HepG2 (cell line): ENCODE data around the gene TM4SF1. TPM values are rescaled to one million over a fixed set of nuclear protein-coding genes. Genes with fewer than 3 reads are reported as not detected.

Experiments used
- ADNP ChIP-seq: sonication (generic); formaldehyde crosslinking; IDR thresholded peaks from 2 replicates; pipeline ENCODE4 v1.4.0; 2020; ENCODE audit warnings: missing genetic modification reagents
- AFF4 ChIP-seq: sonication (generic); formaldehyde crosslinking; IDR thresholded peaks from 2 replicates; pipeline ENCODE4 v1.4.0; 2020; ENCODE audit warnings: missing genetic modification reagents
- BCL6 ChIP-seq: IDR thresholded peaks from 2 replicates; pipeline ENCODE4 v1.6.1; 2016; ENCODE audit warnings: missing genetic modification reagents, missing compliant biosample characterization
- CHD4 ChIP-seq: fragments of 200-600 bp; sonication (generic); IDR thresholded peaks from 2 replicates; pipeline ENCODE4 v1.7.0; 2017; ENCODE audit warnings: mild to moderate bottlenecking, low read length, borderline replicate concordance
- DMTF1 ChIP-seq: sonication (generic); formaldehyde crosslinking; IDR thresholded peaks from 2 replicates; pipeline ENCODE4 v1.4.0; 2020; ENCODE audit warnings: mild to moderate bottlenecking, missing genetic modification reagents
- DNMT1 ChIP-seq: sonication (generic); formaldehyde crosslinking; IDR thresholded peaks from 2 replicates; pipeline ENCODE4 v1.5.1; 2020; ENCODE audit warnings: mild to moderate bottlenecking, missing genetic modification reagents
- GTF3A ChIP-seq: sonication (generic); formaldehyde crosslinking; conservative IDR thresholded peaks from 2 replicates; pipeline ENCODE4 v1.4.0; 2020; ENCODE audit warnings: mild to moderate bottlenecking, missing genetic modification reagents
- KLF9 ChIP-seq: IDR thresholded peaks from 2 replicates; pipeline ENCODE4 v1.6.1; 2016; ENCODE audit warnings: low read depth
- NR2F6 ChIP-seq, 2 experiments: IDR thresholded peaks; 2 replicates each; pipeline ENCODE4 v1.6.1; 2016; ENCODE audit warnings: antibody characterized with exemption in 1 of 2, mild to moderate bottlenecking in 1 of 2
- PCBP1 ChIP-seq: fragments of 200-400 bp; formaldehyde crosslinking; IDR thresholded peaks from 2 replicates; pipeline ENCODE4 v1.6.1; 2017; ENCODE audit warnings: mild to moderate bottlenecking, low read depth, low read length, borderline replicate concordance
- POLR2G ChIP-seq: fragments of 200-400 bp; formaldehyde crosslinking; IDR thresholded peaks from 2 replicates; pipeline ENCODE4 v1.6.1; 2018; ENCODE audit warnings: mild to moderate bottlenecking, low read depth, low read length, moderate library complexity
- SIX1 ChIP-seq: sonication (generic); formaldehyde crosslinking; IDR thresholded peaks from 2 replicates; pipeline ENCODE4 v1.4.0; 2020; ENCODE audit warnings: missing genetic modification reagents, borderline replicate concordance
- SP1 ChIP-seq, 2 experiments: fragments of 450-650 bp in 1 of 2; sonication (generic) in 1 of 2; formaldehyde crosslinking in 1 of 2; IDR thresholded peaks; 2 replicates each; pipeline versions ENCODE4 v1.4.0 to v1.6.1; 2016 to 2020; ENCODE audit warnings: missing genetic modification reagents in 1 of 2
- TCF12 ChIP-seq, 2 experiments: fragments of 450-650 bp in 1 of 2; sonication (generic) in 1 of 2; formaldehyde crosslinking in 1 of 2; IDR thresholded peaks; 2 replicates each; pipeline versions ENCODE4 v1.6.1 to v1.8.0; 2017 to 2022; ENCODE audit warnings: antibody characterized with exemption in 1 of 2, mild to moderate bottlenecking in 1 of 2, missing genetic modification reagents in 1 of 2, moderate library complexity in 1 of 2
- THAP7 ChIP-seq: sonication (generic); formaldehyde crosslinking; IDR thresholded peaks from 2 replicates; pipeline ENCODE4 v1.8.1; 2023; ENCODE audit warnings: mild to moderate bottlenecking, missing genetic modification reagents
- TRIM24 ChIP-seq: sonication (generic); formaldehyde crosslinking; IDR thresholded peaks from 2 replicates; pipeline ENCODE4 v1.8.0; 2022; ENCODE audit warnings: mild to moderate bottlenecking, missing genetic modification reagents
- ZNF101 ChIP-seq: sonication (generic); formaldehyde crosslinking; IDR thresholded peaks from 2 replicates; pipeline ENCODE4 v1.4.0; 2020; ENCODE audit warnings: mild to moderate bottlenecking, low read depth, missing genetic modification reagents, borderline replicate concordance
- ZNF12 ChIP-seq: sonication (generic); formaldehyde crosslinking; IDR thresholded peaks from 2 replicates; pipeline ENCODE4 v1.5.0; 2020; ENCODE audit warnings: missing genetic modification reagents
- ZNF335 ChIP-seq: sonication (generic); formaldehyde crosslinking; IDR thresholded peaks from 2 replicates; pipeline ENCODE4 v1.4.0; 2020; ENCODE audit warnings: missing genetic modification reagents
- ZNF44 ChIP-seq: sonication (generic); formaldehyde crosslinking; IDR thresholded peaks from 2 replicates; pipeline ENCODE4 v1.5.1; 2020; ENCODE audit warnings: mild to moderate bottlenecking, missing genetic modification reagents
- ZNF513 ChIP-seq: sonication (generic); formaldehyde crosslinking; conservative IDR thresholded peaks from 2 replicates; pipeline ENCODE4 v1.5.0; 2020; ENCODE audit warnings: missing genetic modification reagents
- ZNF782 ChIP-seq: sonication (generic); formaldehyde crosslinking; IDR thresholded peaks from 2 replicates; pipeline ENCODE4 v1.4.0; 2020; ENCODE audit warnings: missing genetic modification reagents, mild to moderate bottlenecking, borderline replicate concordance
- polyA plus RNA-seq, 8 experiments: library from polyadenylated mRNA; depleted of rRNA in 3 of 8; stranded (reverse) in 7 of 8; unstranded in 1 of 8; fragments of >200 nt; fragmentation: Illumina TruSeq in 4 of 8; extraction: Trizol in 4 of 8; gene quantifications; 2 replicates each; pipeline versions ENCODE4 v1.2.1 to v1.2.3, GENCODE V29; 2011 to 2016; ENCODE audit warnings: low read depth in 4 of 8, missing spikeins in 1 of 8, mixed read lengths in 1 of 8; ENCODE audit not compliant: insufficient read depth in 1 of 8
- total RNA-seq, 5 experiments: library from RNA; depleted of rRNA; stranded (reverse); fragments of >200 nt; fragmentation: Illumina TruSeq; extraction: Trizol; gene quantifications; 2 replicates each; pipeline ENCODE4 v1.2.3, GENCODE V29; 2016; ENCODE audit warnings: low read depth in 1 of 5

The TM4SF1 gene
- total and polyA plus RNA-seq, 2 of the 13 experiments (the other 11 are each of a cell fraction or from before 2014, with no cell fraction given) = 431 to 1,359 TPM

GRCh38 chr3:149368201-149368673 lies 9.2 kb downstream of the TM4SF1 start (continued):
- no peak for TF ChIP-seq ZNF513 (CRISPR knock-in tag)
- TF ChIP-seq SIX1 (CRISPR knock-in tag) = no peak
- TF ChIP-seq DMTF1 (CRISPR knock-in tag) = no peak
- TF ChIP-seq ZNF101 (CRISPR knock-in tag) = no peak
- no peak for TF ChIP-seq BCL6 (CRISPR knock-in tag)
- TF ChIP-seq TRIM24 (CRISPR knock-in tag) = no peak
- TF ChIP-seq POLR2G = peak; percentile 90
- TF ChIP-seq THAP7 = no peak
- TF ChIP-seq AFF4 (CRISPR knock-in tag) = peak; percentile 72
- TF ChIP-seq ADNP = no peak
- TF ChIP-seq CHD4 = no peak
- no peak for TF ChIP-seq ZNF44 (CRISPR knock-in tag)
- no peak for TF ChIP-seq DNMT1 (CRISPR knock-in tag)
- TF ChIP-seq ZNF782 (CRISPR knock-in tag) = no peak
- no peak for TF ChIP-seq ZNF12
- TF ChIP-seq KLF9 (CRISPR knock-in tag) = no peak
- TF ChIP-seq SP1 (IDR thresholded peaks at IDR 0.05) = no peak
- 0 out of 2 replicates have a peak, but pooled peaks have one; percentile 6 for TF ChIP-seq SP1 (CRISPR knock-in tag; IDR thresholded peaks at IDR 0.05)
- TF ChIP-seq PCBP1 = no peak
- TF ChIP-seq GTF3A (CRISPR knock-in tag) = no peak
- no peak for TF ChIP-seq NR2F6 (IDR thresholded peaks at IDR 0.05)
- TF ChIP-seq NR2F6 (CRISPR knock-in tag; IDR thresholded peaks at IDR 0.05) = no peak
- no peak for TF ChIP-seq TCF12 (IDR thresholded peaks at IDR 0.05)
- TF ChIP-seq TCF12 (CRISPR knock-in tag; IDR thresholded peaks at IDR 0.05) = no peak
- TF ChIP-seq ZNF335 (CRISPR knock-in tag) = 0 out of 2 replicates have a peak, but pooled peaks have one; percentile 24
